HG02588 (cell line): ENCODE measurements around the gene FIP1L1.
"Not testable (repeated sequence)": the region's sequence is repeated elsewhere in the genome, so short reads cannot be mapped to it uniquely, and the experiment has no call there.

Experiments used
- ATAC-seq: cut with Tn5 transposase; IDR thresholded peaks from one replicate; pipeline ENCODE4 v1.9.1; 2021; ENCODE audit warnings: mild to moderate bottlenecking, moderate library complexity; ENCODE audit not compliant: unreplicated experiment

Gene FIP1L1

DNA sequence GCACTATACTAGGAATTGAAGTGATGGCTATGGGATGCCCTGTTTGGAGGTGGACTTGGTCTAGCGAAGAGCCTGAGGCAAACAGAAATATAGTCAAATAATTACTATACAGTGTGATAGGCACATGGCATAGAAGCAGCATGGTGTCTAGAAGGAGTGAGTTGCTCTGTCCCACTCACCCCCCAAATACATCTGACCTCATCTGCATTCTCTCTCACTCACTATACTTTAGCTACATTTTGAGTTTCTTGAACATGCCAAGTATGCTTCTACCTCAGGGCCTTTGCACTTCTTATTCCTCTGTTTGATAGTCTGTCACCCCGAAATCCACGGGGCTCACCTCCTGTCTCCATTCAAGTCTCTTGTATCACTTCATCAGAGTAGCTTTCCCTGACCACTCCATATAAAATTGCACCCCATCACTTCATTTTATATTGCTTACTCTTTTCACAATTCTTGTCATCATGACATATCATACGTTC, 2.6 kb upstream of the FIP1L1 start:
- ATAC-seq = no peak

DNA sequence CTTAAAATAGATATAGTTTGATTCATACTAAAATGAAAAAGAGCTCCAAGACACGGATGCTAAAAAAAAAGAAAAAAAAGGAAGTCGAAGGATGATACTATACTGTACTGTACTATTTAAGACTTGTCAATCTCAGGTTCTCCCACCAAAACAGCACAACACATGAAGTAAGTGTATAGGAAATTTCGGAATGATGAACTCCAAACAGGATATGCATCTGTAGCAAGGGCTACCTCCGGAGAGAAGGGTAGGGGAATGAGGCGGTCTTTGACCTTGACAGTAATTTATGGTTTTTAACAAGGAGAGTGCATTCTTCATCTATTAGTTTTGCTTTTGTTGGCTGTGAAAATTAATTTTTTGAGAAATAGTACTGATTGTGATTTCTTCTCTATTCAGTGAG, 541 bp upstream of the FIP1L1 start:
- no peak for ATAC-seq

DNA sequence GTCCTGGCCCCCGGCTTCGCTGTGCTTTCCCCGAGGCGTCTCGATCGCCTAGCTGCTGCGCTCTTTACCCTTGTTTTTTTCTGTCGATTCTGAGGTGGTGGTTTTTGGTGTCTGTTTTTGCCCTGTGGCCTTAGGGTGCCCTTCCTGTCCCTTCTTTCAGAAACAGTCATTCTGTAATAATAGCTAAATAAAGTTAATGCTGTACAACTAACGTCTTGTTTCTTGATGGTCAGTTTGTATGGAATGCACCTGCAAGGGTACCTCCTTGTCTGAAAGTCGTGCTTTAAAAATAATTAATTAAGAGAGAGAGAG, 686 bp downstream of the FIP1L1 start:
- ATAC-seq = no peak

DNA sequence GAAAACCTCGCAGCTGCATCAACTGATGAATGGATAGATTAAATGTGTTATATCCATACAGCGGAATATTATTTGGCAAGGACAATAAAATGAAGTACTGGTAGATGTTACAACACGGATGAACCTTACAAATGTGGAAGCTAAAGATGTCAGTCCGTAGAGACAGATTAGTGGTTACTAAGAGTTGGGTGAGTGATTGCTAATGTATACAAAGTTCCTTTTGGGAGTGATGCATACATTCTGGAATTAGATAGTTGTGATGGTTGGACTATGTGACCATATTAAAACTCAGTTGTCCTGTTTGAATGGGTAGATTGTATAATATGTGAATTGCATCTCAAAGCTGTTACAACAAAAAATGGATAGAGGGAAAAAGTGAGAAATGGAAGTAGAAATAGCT, 2.8 kb downstream of the FIP1L1 start:
- ATAC-seq = no peak

DNA sequence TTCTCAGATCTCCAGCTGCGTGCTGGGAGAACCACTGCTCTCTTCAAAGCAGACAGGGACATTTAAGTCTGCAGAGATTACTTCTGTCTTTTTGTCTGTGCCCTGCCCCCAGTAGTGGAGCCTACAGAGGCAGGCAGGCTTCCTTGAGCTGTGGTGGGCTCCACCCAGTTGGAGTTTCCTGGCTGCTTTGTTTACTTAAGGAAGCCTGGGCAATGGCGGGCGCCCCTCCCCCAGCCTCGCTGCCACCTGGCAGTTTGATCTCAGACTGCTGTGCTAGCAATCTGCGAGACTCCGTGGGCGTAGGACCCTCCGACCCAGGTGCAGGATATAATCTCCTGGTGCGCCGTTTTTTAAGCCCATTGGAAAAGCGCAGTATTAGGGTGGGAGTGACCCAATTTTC, 32.0 kb downstream of the FIP1L1 start:
- ATAC-seq = not testable (repeated sequence)

DNA sequence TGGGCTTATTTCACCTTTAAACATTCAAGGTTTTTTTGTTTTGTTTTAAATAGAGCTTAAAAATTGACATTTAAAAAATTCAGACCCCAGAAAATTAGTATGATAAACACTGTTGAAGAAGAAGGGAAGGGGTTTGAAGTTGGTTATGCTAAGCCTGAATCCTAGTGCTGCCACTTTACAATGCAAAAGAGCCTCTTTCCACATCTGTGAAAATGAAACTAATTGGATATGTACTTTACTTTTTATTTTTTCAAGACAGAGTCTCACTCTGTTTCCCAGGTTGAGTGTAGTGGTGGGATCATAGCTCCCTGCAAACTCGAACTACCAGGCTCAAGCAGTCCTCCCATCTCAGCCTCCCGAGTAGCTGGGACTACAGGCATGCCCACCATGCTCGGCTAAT, 41.8 kb downstream of the FIP1L1 start:
- no peak for ATAC-seq

DNA sequence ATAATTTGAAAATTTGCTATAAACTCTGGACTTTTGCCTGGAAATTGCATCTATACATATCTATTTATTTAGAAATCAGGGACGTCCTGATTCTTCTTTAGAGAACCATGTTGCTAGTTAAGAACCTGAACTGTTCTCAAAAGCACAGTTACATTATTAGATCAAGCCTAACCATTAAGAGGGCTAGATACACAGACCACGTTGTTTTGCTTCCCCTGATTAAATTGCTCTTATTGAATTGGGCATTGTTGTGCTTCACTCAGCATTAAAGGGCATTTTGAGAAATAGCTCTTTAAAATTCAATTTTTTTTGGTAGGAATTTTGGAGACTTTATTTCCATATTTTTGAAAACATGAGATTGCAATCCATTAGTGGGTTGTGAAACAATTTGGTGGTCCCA, 44.4 kb downstream of the FIP1L1 start:
- no peak for ATAC-seq

DNA sequence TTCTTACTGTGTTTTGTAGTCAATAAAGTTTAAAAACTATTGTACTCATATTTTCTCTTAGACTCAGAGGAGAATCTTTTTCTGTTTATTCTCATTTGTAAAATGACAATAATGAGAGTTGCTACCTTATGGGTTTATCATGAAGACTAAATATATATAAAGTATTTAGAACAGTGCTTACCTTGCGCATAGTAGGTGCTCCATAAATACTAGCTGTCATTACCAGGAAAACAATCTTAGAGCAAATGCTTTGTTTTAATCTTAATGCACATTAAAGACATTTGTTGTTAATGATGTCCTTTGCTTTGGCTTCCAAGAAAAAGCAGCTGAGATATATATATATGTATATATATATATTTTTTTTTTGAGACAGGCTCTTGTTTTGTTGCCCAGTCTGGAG, 44.9 kb downstream of the FIP1L1 start:
- ATAC-seq = no peak

DNA sequence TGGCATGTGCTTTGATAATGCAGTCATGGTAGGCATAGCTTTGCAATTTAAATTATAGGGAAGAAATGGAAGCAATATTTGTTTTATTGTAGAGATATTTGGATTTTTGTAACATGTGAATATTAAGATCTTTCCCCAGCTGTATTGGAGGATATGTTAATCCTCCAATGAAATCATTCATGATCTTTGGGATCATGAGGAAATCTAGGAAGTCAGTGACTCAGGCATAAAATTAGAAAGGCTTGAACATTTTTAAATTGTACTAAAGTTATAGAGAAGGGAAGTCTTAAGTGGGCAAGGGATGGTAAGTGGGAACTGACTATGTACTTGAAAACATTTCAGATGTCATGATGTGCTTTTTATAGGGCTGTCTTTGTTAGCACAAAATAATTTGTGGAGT, 46.8 kb downstream of the FIP1L1 start:
- no peak for ATAC-seq

DNA sequence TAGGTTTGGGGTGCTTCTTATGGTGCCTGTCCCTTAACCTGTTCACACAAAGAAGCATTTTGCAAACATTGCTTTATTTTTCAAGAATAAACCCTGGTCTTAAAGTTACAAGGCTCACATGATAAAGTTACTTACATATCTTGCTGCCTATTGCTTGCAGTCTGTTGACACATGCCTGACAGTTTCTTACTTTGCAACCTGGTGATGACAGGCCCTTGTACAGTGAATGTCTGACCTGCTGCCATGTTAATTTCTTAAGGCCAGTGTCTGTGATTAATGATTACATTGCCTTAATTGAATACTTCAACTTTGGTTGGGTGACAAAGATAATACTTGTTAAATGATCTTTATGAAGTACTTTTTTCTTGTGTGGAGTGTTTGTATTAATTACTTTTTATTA, 49.9 kb downstream of the FIP1L1 start:
- ATAC-seq = no peak

DNA sequence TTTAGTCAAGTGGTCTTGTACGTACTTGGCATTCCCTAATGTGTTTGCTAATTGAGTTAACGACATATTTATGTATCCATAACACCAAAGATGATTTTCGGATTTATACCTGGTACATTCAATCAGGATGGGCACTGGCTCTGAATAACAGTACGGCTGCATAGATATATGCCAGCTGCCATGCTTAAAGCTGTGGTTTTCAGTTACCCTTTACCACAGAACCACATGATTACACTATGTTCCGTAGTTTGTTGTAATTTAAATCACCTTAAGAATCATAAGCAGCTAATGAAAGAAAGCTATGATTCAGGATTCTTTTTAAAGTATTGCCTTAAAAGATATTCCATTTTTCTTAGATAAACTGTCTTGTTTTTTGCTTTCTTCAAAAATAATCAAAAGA, 53.6 kb downstream of the FIP1L1 start:
- no peak for ATAC-seq

DNA sequence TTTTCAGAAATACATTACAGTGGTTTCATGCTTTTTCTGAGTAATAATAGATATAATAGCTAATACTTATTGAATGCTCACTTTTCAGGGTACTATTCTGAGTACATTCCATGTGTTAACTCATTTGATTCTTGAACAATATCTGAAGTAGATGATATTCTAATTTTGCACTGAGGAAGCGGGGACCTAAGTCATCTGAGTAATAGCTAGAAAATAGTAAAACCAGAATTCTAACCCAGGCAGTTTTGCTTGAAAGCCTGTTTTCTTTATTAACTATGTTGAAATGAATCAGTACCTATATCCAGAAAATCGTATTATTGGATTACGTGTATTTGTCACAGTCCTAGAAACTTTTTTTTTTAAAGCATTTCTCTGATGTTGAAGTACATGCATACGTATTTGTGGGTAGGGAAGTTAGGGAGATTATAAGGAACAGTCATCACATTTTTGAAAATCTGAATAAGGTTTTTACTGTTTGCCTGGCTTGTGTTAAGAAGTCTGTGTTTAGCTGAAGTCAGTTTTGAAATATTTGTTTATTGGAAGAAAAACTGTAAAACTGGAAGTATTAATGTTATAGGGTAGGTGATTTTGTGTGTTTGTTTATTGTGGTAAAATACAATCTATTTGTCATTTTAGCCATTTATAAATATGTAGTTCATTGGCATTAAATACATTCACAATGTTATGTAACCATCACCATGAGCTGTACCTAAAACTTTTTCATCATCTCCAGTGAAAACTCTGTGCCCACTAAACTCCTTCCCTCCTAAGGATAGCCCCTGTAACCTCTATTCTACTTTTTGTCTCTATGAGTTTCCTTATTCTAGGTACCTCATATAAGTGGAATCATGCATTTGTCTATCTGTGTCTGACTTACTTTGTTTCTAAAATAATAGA, 55.3 kb downstream of the FIP1L1 start:
- peak; percentile 77 for ATAC-seq

DNA sequence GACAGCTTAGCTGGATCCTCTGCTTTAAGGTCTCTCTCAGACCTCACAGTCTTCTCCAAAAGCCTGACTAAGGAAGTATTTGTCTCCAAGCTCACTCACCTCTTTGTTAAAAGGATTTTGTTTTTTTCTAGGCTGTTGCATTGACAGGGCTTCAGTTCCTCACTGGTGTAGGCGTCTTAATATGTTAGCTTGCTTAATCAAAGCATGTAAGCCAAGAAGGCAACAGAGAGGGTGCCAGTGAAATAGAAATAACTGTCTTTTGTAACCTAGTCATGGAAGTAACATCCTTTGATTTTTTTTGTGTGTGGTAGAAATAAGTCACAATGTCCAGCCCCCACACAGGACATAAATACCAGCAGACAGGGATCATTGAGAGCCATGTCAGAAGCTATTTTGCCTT, 58.8 kb downstream of the FIP1L1 start:
- no peak for ATAC-seq

DNA sequence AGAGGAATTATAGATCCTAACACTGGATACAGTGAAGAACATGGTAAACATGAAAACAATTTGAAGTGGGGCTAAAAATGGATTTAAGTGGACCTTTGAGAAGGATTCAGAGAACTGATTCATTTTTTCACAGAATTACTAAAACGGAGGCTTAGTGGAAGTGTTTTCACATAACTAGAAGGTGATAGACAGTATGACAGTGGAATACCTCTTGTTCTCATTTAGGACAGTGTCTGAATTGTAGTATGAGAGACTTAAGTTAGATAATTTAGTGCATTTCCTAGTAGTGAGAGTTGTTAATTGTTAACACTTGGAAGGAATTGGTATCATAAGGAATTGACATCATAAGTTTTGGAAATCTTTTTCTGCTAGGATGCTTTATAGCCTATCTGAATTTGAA, 64.1 kb downstream of the FIP1L1 start:
- ATAC-seq = no peak

DNA sequence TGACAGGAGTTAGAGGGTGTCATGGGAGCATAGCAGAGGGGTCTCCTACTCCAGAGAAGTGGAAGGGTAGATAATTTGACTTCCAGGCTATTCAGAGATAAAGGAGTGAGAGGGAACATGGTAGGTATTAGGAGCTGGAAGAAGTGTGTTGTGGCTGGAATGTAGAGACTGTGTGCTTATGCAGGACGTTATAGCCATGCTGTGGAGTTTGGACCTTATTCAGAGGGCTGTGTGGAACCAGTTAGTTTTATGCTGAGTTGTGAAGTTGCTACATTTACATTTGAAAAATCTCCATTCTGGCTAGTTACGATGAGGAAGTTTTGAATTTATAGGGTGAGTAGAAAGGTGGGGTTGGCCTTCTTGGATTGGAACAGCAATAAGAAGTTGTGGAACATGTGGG, 67.5 kb downstream of the FIP1L1 start:
- no peak for ATAC-seq

DNA sequence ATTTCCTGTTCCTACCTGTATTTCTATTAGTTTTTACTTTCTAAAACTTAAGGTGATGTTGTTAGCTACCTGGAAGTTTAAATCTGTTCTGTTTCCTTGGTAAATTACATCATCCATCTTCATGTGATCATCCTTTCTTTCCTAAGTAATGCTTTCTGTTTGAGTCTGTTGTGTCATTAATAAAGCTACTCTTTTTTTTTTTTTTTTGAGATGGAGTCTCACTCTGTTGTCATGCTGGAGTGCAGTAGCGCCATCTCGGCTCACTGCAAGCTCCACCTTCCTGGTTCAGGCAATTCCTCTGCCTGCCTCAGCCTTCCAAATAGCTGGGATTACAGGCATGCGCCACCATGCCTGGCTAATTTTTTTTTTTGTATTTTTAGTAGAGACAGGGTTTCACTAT, 73.3 kb downstream of the FIP1L1 start:
- no peak for ATAC-seq

DNA sequence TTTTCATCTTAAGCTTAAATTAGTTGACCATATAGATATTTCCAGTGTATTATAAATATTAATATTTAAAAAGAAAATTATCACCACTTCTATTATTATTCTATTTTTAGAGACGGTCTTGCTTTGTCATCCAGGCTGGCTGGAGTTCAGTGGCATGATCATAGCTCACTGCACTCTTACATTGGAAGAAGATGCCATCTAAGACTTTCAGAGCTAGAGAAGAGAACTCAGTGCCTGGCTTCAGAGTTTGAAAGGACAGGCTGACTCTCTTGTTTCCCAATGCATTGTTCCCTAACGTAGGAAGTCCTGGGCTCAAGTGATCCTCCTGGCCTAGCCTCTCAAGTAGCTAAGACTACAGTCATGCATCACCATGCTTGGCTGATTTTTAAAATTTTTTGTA, 75.9 kb downstream of the FIP1L1 start:
- ATAC-seq = no peak

DNA sequence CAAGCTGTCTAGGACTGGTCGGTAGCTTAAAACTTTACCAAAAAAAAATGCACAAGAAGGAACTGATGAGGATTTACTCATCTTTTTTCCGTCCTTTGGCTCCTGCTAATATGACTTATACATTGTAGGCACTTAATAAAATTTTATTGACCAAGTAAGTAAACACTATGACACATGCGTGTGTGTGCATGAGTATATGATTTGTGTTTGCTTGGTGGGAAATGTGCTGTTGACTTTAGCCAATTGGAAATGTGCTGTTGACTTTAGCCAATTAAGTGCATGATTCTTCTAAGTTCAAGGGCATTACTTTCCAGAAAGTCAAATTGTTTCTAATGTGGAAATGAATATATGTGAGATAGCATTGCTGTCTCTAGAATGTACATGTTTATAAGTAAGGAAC, 78.3 kb downstream of the FIP1L1 start:
- no peak for ATAC-seq

DNA sequence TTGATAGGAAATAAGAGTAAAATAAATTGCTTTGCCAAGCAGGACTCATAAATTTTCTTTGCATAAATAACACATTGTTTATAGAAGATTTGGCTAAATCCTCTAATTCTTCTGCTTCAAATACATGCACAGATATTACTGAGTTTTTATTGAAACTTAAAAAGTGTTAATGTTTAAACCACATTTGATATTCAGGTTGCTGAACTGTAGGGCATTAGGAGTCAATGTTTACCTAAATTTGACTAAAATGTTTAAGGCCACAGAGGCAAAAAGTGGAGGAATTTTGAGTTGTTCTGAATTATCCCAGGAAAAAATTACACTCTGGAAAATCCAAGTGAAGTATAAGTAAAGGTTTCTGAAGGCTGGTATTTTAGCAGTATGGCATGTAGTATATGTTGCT, 78.7 kb downstream of the FIP1L1 start:
- no peak for ATAC-seq

DNA sequence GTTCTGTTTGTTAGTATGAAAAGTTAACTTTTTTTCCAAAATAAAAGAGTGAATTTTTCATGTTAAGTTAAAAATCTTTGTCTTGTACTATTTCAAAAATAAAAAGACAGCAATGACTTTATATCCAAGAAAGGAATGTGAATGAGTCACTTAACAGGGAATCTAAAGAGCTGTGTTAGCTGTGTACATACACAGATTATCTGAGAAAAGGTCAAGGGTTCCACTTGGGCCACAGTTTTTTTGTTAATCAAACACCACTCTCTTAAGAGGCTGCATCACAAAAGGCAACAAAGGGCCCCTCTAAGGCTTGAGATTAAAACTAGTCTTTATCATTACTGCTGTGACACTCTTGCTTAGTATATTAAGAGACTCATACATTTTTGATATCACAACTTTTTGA, 82.1 kb downstream of the FIP1L1 start:
- ATAC-seq = no peak

DNA sequence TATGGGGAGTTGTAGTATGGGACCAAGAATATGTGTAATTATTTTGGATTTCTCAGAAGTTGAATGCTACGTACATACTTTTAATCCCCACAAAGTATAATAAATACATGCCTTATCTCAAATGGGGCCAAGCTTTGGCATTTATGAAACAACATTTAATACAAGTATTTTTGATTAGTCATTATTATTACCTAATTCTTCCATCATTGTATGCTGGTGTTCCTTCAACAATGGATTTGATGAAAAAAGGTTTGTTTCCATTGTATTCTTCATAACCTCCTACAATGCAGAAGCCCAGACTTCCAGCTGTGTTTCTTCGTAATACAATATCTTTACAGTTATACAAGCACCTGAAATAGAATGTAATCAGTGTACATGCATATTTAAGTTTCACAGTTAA, 83.8 kb downstream of the FIP1L1 start:
- no peak for ATAC-seq

DNA sequence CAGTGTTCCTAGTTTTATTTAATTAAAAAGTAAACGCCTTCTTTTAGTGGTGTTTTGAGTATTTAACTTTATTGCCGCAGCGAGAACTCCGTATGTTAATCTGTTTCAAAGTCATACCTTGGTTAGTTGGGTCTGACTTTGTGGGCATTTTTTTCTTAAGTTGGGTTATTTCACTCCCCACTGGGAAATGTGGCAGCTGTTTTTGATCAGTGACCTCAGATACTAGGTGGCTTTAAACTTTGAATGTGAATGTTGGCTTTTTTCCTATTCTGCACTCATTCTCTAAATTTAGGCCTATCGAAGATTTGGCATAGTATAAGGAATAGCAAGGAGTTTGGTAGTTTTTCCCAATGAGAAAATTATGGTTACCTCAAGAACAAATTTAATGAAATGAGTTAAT, 85.9 kb downstream of the FIP1L1 start:
- no peak for ATAC-seq

DNA sequence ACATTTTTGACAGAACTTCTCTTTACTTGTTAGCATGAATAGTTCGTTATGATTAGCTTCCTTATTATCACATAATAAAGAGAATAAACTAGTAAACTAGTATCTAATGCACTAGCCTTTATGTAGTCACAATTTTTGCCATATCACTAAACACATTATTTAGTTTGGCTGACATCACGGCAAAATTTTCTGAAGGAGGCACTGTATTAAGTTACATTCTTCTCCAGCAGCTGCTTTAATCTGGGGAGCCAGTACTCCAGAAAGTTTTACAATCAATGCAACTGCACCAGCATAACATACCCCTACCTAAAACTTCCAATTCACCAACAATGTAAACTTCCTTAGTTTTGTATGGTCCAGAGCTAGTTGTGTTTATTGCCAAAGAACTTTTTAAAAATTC, 87.8 kb downstream of the FIP1L1 start:
- no peak for ATAC-seq
